ENCODE results near the gene KDM2B.

GRCh38 chr12:121596526-121596925 lies 15.7 kb upstream of the KDM2B start:
- TF ChIP-seq CTCF (IDR thresholded peaks at IDR 0.05) (no peak), POLR2A (IDR thresholded peaks at IDR 0.05) (no peak)
